Activated naive CD4-positive, alpha-beta T cell treated with anti-CD3 and anti-CD28 coated beads, Interleukin-2, amount 50 U/mL, for 24 hours (primary cell): ENCODE data around the gene PIK3R5.

Source experiments
- H3K27ac Mint-ChIP-seq: one replicate; pipeline ENCODE4 v1.8.0; 2021; ENCODE audit warnings: mild to moderate bottlenecking, mixed read lengths
- H3K27me3 Mint-ChIP-seq: one replicate; pipeline ENCODE4 v1.8.0; 2021; ENCODE audit warnings: mixed read lengths
- H3K36me3 Mint-ChIP-seq: one replicate; pipeline ENCODE4 v1.8.0; 2021; ENCODE audit warnings: mixed read lengths
- H3K4me1 Mint-ChIP-seq: one replicate; pipeline ENCODE4 v1.8.0; 2021; ENCODE audit warnings: mixed read lengths
- H3K4me3 Mint-ChIP-seq: one replicate; pipeline ENCODE4 v1.8.0; 2021; ENCODE audit warnings: mild to moderate bottlenecking, mixed read lengths
- H3K9me3 Mint-ChIP-seq: one replicate; pipeline ENCODE4 v1.8.0; 2021; ENCODE audit warnings: mixed read lengths

Gene PIK3R5

DNA sequence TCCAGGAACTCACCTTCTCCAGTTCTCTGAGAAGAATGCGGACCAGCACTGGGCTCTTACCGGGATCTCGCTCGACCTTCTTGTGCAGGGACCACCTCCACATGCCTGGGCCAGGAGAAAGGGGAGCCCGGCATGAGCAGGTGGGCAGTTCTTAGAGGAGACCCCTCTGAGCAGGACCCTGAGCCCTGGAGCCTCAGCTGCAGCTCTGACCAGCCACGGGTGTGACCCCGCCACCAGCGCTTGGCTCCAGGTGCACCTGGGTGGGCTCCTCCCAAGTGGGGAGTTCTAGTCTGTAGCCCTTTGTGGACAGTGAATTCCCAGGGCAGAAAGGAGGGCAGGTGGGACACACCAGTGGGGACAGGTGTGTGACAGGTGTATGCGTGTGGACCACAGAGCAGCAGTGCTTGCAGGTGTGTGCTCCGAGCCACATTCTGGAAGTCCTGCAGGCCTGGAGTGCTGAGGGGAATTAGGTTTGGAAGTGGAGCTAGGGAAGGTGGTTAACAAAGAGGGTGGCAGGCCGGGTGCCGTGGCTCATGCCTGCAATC is 126.9 kb downstream of the PIK3R5 start:
- Mint-ChIP-seq H3K9me3 (no peaks in the 10 kb centered on the region), H3K4me3 (no peak overlapping the region), H3K27me3 (no peaks in the 10 kb centered on the region), H3K36me3 (peaks cover 2% of the 10 kb centered on the region), H3K4me1 (no peaks in the 10 kb centered on the region), H3K27ac (no peak overlapping the region)

GRCh38 chr17:8837563-8838075 is 127.9 kb downstream of the PIK3R5 start:
- no peaks in the 10 kb centered on the region for H3K4me1 Mint-ChIP-seq
- H3K9me3 Mint-ChIP-seq, result no peaks in the 10 kb centered on the region
- no peak overlapping the region for H3K4me3 Mint-ChIP-seq
- no peak overlapping the region for H3K27ac Mint-ChIP-seq
- H3K27me3 Mint-ChIP-seq, result no peaks in the 10 kb centered on the region
- peaks cover 2% of the 10 kb centered on the region for H3K36me3 Mint-ChIP-seq

DNA sequence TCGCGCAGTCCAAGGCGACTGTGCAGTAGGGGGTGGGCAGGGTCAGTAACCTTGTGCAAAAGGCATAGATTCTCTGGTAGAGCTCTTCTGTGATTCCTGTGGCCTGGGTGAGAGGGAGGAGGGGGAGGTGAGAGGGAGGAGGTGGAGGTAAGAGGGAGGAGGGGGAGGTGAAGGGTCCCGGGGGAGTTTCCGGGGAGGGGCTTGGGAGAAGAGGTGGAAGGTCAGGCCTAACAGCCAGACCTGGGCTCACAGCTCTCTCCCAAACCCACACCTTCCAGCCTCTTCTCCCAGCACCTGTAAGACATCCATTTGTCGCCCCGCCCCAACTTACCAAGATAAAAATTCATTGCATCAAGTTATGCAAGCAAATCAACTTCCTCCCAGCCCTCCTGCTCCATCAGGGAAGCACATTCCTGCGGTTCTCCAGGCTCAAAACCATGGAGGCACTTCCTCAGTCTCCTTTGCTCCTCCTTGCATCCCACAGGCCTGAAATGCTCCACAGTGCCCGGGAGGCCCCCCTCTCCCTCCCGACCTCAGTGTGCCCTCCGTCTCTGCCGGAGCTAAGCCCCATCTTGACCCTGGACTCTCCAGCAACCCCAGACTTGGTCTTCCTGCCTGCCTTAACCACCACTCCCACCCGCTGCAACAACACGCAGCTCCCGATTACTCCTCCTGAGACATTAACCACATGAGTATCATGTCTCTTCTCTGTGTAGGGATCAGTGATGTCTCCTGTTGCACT is 128.5 kb downstream of the PIK3R5 start:
- Mint-ChIP-seq H3K9me3 (no peaks in the 10 kb centered on the region), H3K27ac (no peak overlapping the region), H3K27me3 (no peaks in the 10 kb centered on the region), H3K4me3 (no peak overlapping the region), H3K4me1 (no peaks in the 10 kb centered on the region), H3K36me3 (no peaks in the 10 kb centered on the region)

DNA sequence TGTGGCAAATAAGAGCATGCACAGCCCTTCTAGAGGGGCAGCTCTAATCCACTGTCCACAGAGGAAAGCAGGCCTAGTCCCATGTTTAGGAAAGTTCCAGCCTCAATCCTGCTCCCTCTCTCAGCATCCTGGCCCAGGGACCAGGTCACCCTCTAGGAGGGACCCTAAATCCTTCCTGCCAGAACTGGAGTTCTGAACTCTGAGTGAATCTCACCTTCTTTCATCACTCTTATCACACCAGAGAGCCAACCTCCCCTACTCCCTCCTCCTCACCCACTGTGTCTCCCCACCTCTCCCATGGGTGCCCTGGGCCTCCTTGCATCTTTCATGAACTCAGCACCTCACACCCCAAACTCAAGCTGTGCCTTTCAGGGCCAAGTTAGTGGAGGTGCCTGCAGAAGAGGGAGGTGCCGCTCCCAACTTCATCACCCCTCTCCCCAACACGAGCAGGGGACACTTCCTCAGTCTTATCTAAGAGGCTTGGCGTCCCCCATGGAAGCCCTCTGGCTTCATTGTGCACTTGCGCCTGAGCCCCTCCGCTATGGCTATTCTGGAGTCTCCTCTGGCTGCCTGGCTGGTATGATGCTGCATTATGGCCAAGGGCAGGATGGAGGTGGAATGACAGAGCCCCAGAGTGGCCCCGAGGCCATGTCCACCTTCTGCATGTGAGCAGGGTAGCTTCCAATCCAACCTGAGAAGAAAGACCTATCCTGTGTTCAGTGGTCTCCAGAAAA is 129.7 kb downstream of the PIK3R5 start:
- Mint-ChIP-seq H3K27ac (no peak overlapping the region), H3K9me3 (no peaks in the 10 kb centered on the region), H3K27me3 (no peaks in the 10 kb centered on the region), H3K4me3 (no peak overlapping the region), H3K36me3 (no peaks in the 10 kb centered on the region), H3K4me1 (no peaks in the 10 kb centered on the region)

DNA sequence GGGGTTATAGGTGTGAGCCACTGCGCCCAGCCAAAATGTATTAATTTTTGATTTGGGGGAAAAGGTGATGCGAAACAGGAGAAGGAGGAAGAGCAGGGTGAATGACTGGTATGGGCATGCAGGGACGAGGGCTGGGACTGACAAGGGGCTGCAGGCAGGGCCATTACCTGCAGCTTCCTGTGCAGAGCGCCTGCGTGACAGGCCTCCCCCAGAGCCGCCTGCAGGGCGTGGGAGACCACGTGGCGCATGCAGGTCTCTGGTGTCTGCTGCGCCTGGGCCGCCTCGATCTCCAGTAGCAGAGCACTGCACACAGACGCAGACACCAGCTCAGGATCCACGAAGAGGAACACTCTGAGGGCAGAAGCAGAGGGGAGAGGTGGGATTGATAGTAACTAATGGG is 130.4 kb downstream of the PIK3R5 start:
- Mint-ChIP-seq H3K27ac (no peak overlapping the region), H3K4me1 (no peaks in the 10 kb centered on the region), H3K9me3 (no peaks in the 10 kb centered on the region), H3K27me3 (no peaks in the 10 kb centered on the region), H3K36me3 (no peaks in the 10 kb centered on the region), H3K4me3 (no peak overlapping the region)

GRCh38 chr17:8832711-8833352 is 132.7 kb downstream of the PIK3R5 start:
- Mint-ChIP-seq H3K36me3 (no peaks in the 10 kb centered on the region), H3K9me3 (no peaks in the 10 kb centered on the region)

DNA sequence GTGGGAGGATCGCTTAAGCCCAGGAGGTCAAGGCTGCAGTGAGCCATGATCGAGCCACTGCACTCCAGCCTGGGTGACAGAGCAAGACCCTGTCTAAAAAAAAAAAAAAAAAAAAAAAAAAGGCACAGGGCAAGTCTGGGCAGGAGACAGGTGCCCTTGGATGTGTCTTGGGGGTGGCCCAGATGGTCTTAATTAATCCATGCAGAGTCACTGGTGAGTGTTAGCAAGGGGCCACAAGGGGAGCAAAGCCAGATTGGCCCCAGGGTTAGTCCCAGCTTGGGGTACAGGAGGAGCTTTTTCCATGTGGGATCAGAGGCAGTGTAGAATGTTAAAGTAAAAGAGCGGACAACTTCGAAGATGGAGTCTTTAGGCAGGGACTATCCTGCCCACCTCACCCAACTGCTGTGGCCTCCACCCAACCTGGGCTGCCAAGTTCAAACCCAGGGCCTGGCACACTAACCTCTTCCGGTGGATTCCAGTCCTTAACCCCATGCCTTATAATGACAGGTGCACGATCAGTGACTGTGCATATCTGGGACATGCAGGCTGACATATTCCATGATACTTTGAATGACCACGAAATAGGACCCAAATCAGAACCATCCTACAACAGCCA is 134.2 kb downstream of the PIK3R5 start:
- Mint-ChIP-seq H3K27ac (peak overlapping the region; percentile 69), H3K27me3 (no peaks in the 10 kb centered on the region), H3K4me1 (no peaks in the 10 kb centered on the region), H3K4me3 (no peak overlapping the region), H3K36me3 (no peaks in the 10 kb centered on the region), H3K9me3 (no peaks in the 10 kb centered on the region)

More at GRCh38 chr17:8832711-8833352, 132.7 kb downstream of the PIK3R5 start:
- no peak overlapping the region for H3K27ac Mint-ChIP-seq
- H3K27me3 Mint-ChIP-seq, result no peaks in the 10 kb centered on the region
- H3K4me1 Mint-ChIP-seq, result no peaks in the 10 kb centered on the region
- no peak overlapping the region for H3K4me3 Mint-ChIP-seq

DNA sequence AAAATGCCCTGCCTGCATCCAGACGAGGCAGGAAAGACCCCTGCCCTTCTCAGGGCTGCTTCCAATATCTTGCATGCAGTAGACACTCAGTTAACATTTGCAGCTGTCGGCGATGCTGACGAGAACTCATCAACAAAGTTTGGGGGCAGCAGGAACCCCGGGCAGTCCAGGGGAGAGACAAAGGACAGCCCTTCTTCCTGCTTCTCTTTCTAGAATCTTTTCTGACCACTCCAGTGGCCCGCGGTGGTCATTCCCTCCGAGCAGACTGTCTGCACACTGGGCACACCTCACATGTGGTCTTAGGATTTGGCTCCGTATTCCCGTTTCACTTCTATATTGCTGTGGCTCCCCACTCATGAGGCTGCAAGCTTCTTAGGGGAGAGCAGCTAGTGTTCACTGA is 135.4 kb downstream of the PIK3R5 start:
- Mint-ChIP-seq H3K4me3 (no peak overlapping the region), H3K36me3 (no peaks in the 10 kb centered on the region), H3K9me3 (no peaks in the 10 kb centered on the region), H3K4me1 (no peaks in the 10 kb centered on the region), H3K27ac (no peak overlapping the region), H3K27me3 (no peaks in the 10 kb centered on the region)

- Mint-ChIP-seq H3K36me3 (no peaks in the 10 kb centered on the region), H3K27ac (no peak overlapping the region), H3K27me3 (no peaks in the 10 kb centered on the region)
Observed at GRCh38 chr17:8829036-8829941, 136.2 kb downstream of the PIK3R5 start.

More at GRCh38 chr17:8829036-8829941, 136.2 kb downstream of the PIK3R5 start:
- Mint-ChIP-seq H3K9me3 (no peaks in the 10 kb centered on the region), H3K4me3 (no peak overlapping the region), H3K4me1 (no peaks in the 10 kb centered on the region)
